Measurements from ENCODE around the gene DOCK8.

DNA sequence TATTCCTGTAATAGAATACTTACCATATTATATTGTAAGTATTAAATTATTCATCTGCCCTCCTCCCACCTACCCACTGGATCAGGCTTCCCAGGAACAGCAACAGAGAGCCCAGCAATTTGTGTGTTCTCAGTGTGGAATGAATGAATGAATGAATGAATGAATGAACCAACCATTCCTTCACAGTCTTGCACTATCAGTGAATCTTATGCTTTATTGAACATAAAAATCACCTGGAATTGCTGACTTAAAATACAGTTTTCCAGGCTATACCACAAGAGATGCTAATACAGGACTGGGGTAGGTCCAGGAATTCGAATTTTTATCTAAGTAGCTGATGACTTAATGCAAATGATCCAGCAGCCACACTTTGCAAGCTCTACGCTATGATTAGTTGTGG is 51.6 kb downstream of the DOCK8 start:
- TF ChIP-seq CTCF (IDR thresholded peaks at IDR 0.05) = no peak
- TF ChIP-seq POLR2A (IDR thresholded peaks at IDR 0.05) = no peak
